ENCODE data around the gene LRFN5. TPM values are rescaled to one million over a fixed set of nuclear protein-coding genes. Genes with fewer than 3 reads are reported as not detected.

LRFN5 gene
- total and polyA plus RNA-seq, 2 of the 8 experiments (the other 6 are each of a cell fraction or from before 2014, with no cell fraction given): 0.85 to 4.7 TPM

- TF ChIP-seq EGR1 (IDR thresholded peaks at IDR 0.05; ENCODE audit: borderline replicate concordance, low read depth, low read length) (no peak), ATF3 (IDR thresholded peaks at IDR 0.05; ENCODE audit: insufficient read depth, low read depth, low read length) (no peak), CTCF (IDR thresholded peaks at IDR 0.05; ENCODE audit: control extremely low read depth in 1 of 3, insufficient read depth in 1 of 3, low read depth in 1 of 3, low read length in 3 of 3) (no peak)
Observed at GRCh38 chr14:41699486-41699885, 92.8 kb downstream of the LRFN5 start (continued).

Measured in H1 (cell line).